GM23338 (cell line): ENCODE results near the gene GPC6. TPM values are rescaled to one million over a fixed set of nuclear protein-coding genes. Genes with fewer than 3 reads are reported as not detected.
A peak's percentile ranks its signal among the peaks of the same experiment; 100 is the strongest.

Experiments used
- ATAC-seq: fragments of 200-7000 bp; cut with Tn5 transposase; 3 replicates; pipeline ENCODE4 v1.9.1; 2020
- DNase-seq: peaks from one replicate; pipeline ENCODE4 v3.0.0-alpha.2; 2015; ENCODE audit warnings: low spot score
- H2AFZ ChIP-seq: fragments of 200-600 bp; sonication (generic); 2 replicates; pipeline ENCODE4 v1.8.0; 2016; ENCODE audit warnings: antibody characterized with exemption, mild to moderate bottlenecking, moderate library complexity
- H3F3A ChIP-seq: fragments of 200-600 bp; sonication (generic); replicated peaks from 2 replicates; pipeline ENCODE4 v1.8.0; 2017; ENCODE audit warnings: antibody characterized with exemption, mixed run types, low read depth
- H3K27ac ChIP-seq: fragments of 200-600 bp; sonication (generic); 2 replicates; pipeline ENCODE4 v1.6.1; 2016; ENCODE audit warnings: low read depth
- H3K27me3 ChIP-seq: fragments of 200-600 bp; sonication (generic); 2 replicates; pipeline ENCODE4 v1.8.0; 2016; ENCODE audit warnings: mild to moderate bottlenecking, mixed run types, moderate library complexity; ENCODE audit not compliant: insufficient read depth
- H3K36me3 ChIP-seq: fragments of 200-600 bp; sonication (generic); 2 replicates; pipeline ENCODE4 v1.8.0; 2016; ENCODE audit warnings: mild to moderate bottlenecking; ENCODE audit not compliant: insufficient read depth
- H3K4me1 ChIP-seq: fragments of 200-600 bp; sonication (generic); 2 replicates; pipeline ENCODE4 v1.8.0; 2016; ENCODE audit warnings: mild to moderate bottlenecking, moderate library complexity; ENCODE audit not compliant: insufficient read depth
- H3K4me2 ChIP-seq: fragments of 200-600 bp; sonication (generic); 2 replicates; pipeline ENCODE4 v1.7.1; 2017; ENCODE audit warnings: mixed run types
- H3K4me3 ChIP-seq: fragments of 200-600 bp; sonication (generic); 2 replicates; pipeline ENCODE4 v1.6.1; 2016; ENCODE audit warnings: mixed run types
- H3K79me2 ChIP-seq: fragments of 200-600 bp; sonication (generic); replicated peaks from 2 replicates; pipeline ENCODE4 v1.8.0; 2017; ENCODE audit warnings: mild to moderate bottlenecking; ENCODE audit not compliant: insufficient read depth
- H3K9me2 ChIP-seq: fragments of 200-600 bp; sonication (generic); 2 replicates; pipeline ENCODE4 v1.8.0; 2017; ENCODE audit not compliant: insufficient read depth
- H4K20me1 ChIP-seq: fragments of 200-600 bp; sonication (generic); replicated peaks from 2 replicates; pipeline ENCODE4 v1.8.0; 2017; ENCODE audit warnings: mild to moderate bottlenecking; ENCODE audit not compliant: insufficient read depth
- H3K27ac Mint-ChIP-seq: 2 replicates; pipeline ENCODE4 v1.8.0; 2020; ENCODE audit warnings: inconsistent platforms, mild to moderate bottlenecking, moderate library complexity, mixed read lengths
- H3K27me3 Mint-ChIP-seq: 3 replicates; pipeline ENCODE4 v1.8.0; 2022; ENCODE audit warnings: low read depth, mild to moderate bottlenecking, moderate library complexity, mixed read lengths, inconsistent platforms; ENCODE audit not compliant: insufficient read depth, poor library complexity
- H3K36me3 Mint-ChIP-seq: 3 replicates; pipeline ENCODE4 v1.8.0; 2021; ENCODE audit warnings: low read depth, mild to moderate bottlenecking, inconsistent platforms, moderate library complexity, mixed read lengths
- H3K4me1 Mint-ChIP-seq: 3 replicates; pipeline ENCODE4 v1.8.0; 2020; ENCODE audit warnings: mild to moderate bottlenecking, inconsistent platforms, mixed read lengths
- H3K4me3 Mint-ChIP-seq: 3 replicates; pipeline ENCODE4 v1.8.0; 2021; ENCODE audit warnings: moderate library complexity, mild to moderate bottlenecking, inconsistent platforms, mixed read lengths
- H3K9me3 Mint-ChIP-seq: 3 replicates; pipeline ENCODE4 v1.8.0; 2020; ENCODE audit warnings: moderate library complexity, mild to moderate bottlenecking, inconsistent platforms, mixed read lengths
- CREB1 ChIP-seq: fragments of 250-450 bp; sonication (Bioruptor Pico); IDR thresholded peaks from 2 replicates; pipeline ENCODE4 v1.5.0; 2020; ENCODE audit warnings: low read depth, mild to moderate bottlenecking, moderate library complexity
- CTCF ChIP-seq, 2 experiments: fragments of 200-600 bp in 1 of 2; sonication (generic) in 1 of 2; conservative IDR thresholded peaks; 2 replicates each; pipeline versions ENCODE4 v1.5.1 to v1.6.1; 2016 to 2017; ENCODE audit warnings: antibody characterized with exemption in 2 of 2, low read depth in 2 of 2, mild to moderate bottlenecking in 2 of 2, moderate library complexity in 1 of 2
- ETS1 ChIP-seq: IDR thresholded peaks from 2 replicates; pipeline ENCODE4 v1.6.1; 2016; ENCODE audit warnings: antibody characterized with exemption
- EZH2 ChIP-seq: fragments of 200-600 bp; sonication (generic); IDR thresholded peaks from one replicate; pipeline ENCODE4 v1.8.0; 2017; ENCODE audit warnings: antibody characterized with exemption, mild to moderate bottlenecking, low read depth; ENCODE audit not compliant: unreplicated experiment
- EZH2phosphoT487 ChIP-seq: fragments of 200-600 bp; sonication (generic); IDR thresholded peaks from one replicate; pipeline ENCODE4 v1.8.1; 2018; ENCODE audit warnings: antibody characterized with exemption; ENCODE audit not compliant: unreplicated experiment
- JUNB ChIP-seq: IDR thresholded peaks from one replicate; pipeline ENCODE4 v1.6.1; 2016; ENCODE audit warnings: antibody characterized with exemption; ENCODE audit not compliant: unreplicated experiment
- NANOG ChIP-seq: IDR thresholded peaks from 2 replicates; pipeline ENCODE4 v1.6.1; 2016; ENCODE audit warnings: antibody characterized with exemption, borderline replicate concordance
- POLR2AphosphoS5 ChIP-seq: IDR thresholded peaks from 2 replicates; pipeline ENCODE4 v1.6.1; 2016; ENCODE audit warnings: antibody characterized with exemption, low read depth
- STAT1 ChIP-seq: IDR thresholded peaks from one replicate; pipeline ENCODE4 v1.6.1; 2016; ENCODE audit warnings: antibody characterized with exemption; ENCODE audit not compliant: unreplicated experiment
- ZNF114 ChIP-seq: fragments of 250-450 bp; sonication (Bioruptor Pico); IDR thresholded peaks from 2 replicates; pipeline ENCODE4 v1.5.0; 2020; ENCODE audit warnings: mild to moderate bottlenecking, moderate library complexity
- ZNF331 ChIP-seq: fragments of 250-450 bp; sonication (Bioruptor Pico); IDR thresholded peaks from 2 replicates; pipeline ENCODE4 v1.5.0; 2020; ENCODE audit warnings: low read depth, mild to moderate bottlenecking, moderate library complexity
- polyA plus RNA-seq: library from polyadenylated mRNA; unstranded; fragments of >200 nt; fragmentation: Nextera tagmentation; extraction: Ambion mirVana; gene quantifications from 2 replicates; pipeline ENCODE4 v1.2.1, GENCODE V29; 2016
- total RNA-seq: library from RNA; depleted of rRNA; stranded (reverse); fragments of >200 nt; shearing (Covaris generic); gene quantifications from 2 replicates; pipeline ENCODE4 v1.2.3, GENCODE V29; 2014
- TF ChIP-seq, protein P1 (sequence below): fragments of 250-450 bp; sonication (Bioruptor Pico); IDR thresholded peaks from 2 replicates; pipeline ENCODE4 v1.5.0; 2020; ENCODE audit warnings: mild to moderate bottlenecking, moderate library complexity

Gene GPC6
- total and polyA plus RNA-seq, 2 experiments from 2014 or later, result 6.4 to 28.6 TPM

- Mint-ChIP-seq H3K27ac (no peak overlapping the region; the same call in 1 of the 2 replicates), H3K4me1 (peaks cover 66% of the 10 kb centered on the region), H3K27me3 (peaks cover 8% of the 10 kb centered on the region), H3K4me3 (peak overlapping the region; percentile 92), H3K9me3 (0 out of 3 replicates have a peak, but pooled peaks cover 6% of the 10 kb centered on the region), H3K36me3 (peaks cover 5% of the 10 kb centered on the region; the same call in 2 of the 3 replicates)
- peak overlapping the region; percentile 62 for H3K4me3 ChIP-seq
- TF ChIP-seq STAT1, result no peak
- 0 out of 2 replicates have a peak, but pooled peaks cover 3% of the 10 kb centered on the region for H4K20me1 ChIP-seq
- H2AFZ ChIP-seq, result no peak overlapping the region
- no peak for ATAC-seq
- no peaks in the 10 kb centered on the region for H3K36me3 ChIP-seq
- H3K27me3 ChIP-seq, result peaks cover 13% of the 10 kb centered on the region
- H3K4me2 ChIP-seq, result peak overlapping the region; percentile 84
- no peak overlapping the region for H3K27ac ChIP-seq
- no peaks in the 10 kb centered on the region for H3F3A ChIP-seq
- peaks cover 27% of the 10 kb centered on the region for H3K79me2 ChIP-seq
- peaks cover 34% of the 10 kb centered on the region for H3K4me1 ChIP-seq
- H3K9me2 ChIP-seq, result no peaks in the 10 kb centered on the region
- DNase-seq, result no peak
Observed at GRCh38 chr13:93226065-93226622, 463 bp upstream of the GPC6 start.

GRCh38 chr13:93227280-93227877 lies 772 bp downstream of the GPC6 start:
- Histone ChIP-seq H3K9me2 (no peaks in the 10 kb centered on the region), H3K4me1 (peaks cover 43% of the 10 kb centered on the region), H3K36me3 (no peaks in the 10 kb centered on the region), H3K27ac (no peak overlapping the region), H3K79me2 (peaks cover 38% of the 10 kb centered on the region), H3K27me3 (peaks cover 13% of the 10 kb centered on the region), H3K4me2 (peak overlapping the region; percentile 84), H4K20me1 (0 out of 2 replicates have a peak, but pooled peaks cover 3% of the 10 kb centered on the region), H3F3A (no peaks in the 10 kb centered on the region), H3K4me3 (peak overlapping the region; percentile 62), H2AFZ (no peak overlapping the region; the same call in 1 of the 2 replicates)
- DNase-seq, result peak; percentile 66
- Mint-ChIP-seq H3K27me3 (peaks cover 8% of the 10 kb centered on the region), H3K4me1 (peaks cover 69% of the 10 kb centered on the region), H3K9me3 (0 out of 3 replicates have a peak, but pooled peaks cover 6% of the 10 kb centered on the region), H3K36me3 (peaks cover 5% of the 10 kb centered on the region; the same call in 2 of the 3 replicates), H3K4me3 (peak overlapping the region; percentile 92), H3K27ac (peak overlapping the region; percentile 66; the same call in 1 of the 2 replicates)
- no peak for TF ChIP-seq EZH2phosphoT487
- no peak for TF ChIP-seq STAT1
- TF ChIP-seq ZNF114, result no peak
- TF ChIP-seq ZNF331 (CRISPR knock-in tag), result no peak
- TF ChIP-seq CTCF (conservative IDR thresholded peaks at IDR 0.05; ENCODE audit: low read depth in 2 of 2), result no peak
- no peak for TF ChIP-seq ETS1
- TF ChIP-seq, protein P1, sequence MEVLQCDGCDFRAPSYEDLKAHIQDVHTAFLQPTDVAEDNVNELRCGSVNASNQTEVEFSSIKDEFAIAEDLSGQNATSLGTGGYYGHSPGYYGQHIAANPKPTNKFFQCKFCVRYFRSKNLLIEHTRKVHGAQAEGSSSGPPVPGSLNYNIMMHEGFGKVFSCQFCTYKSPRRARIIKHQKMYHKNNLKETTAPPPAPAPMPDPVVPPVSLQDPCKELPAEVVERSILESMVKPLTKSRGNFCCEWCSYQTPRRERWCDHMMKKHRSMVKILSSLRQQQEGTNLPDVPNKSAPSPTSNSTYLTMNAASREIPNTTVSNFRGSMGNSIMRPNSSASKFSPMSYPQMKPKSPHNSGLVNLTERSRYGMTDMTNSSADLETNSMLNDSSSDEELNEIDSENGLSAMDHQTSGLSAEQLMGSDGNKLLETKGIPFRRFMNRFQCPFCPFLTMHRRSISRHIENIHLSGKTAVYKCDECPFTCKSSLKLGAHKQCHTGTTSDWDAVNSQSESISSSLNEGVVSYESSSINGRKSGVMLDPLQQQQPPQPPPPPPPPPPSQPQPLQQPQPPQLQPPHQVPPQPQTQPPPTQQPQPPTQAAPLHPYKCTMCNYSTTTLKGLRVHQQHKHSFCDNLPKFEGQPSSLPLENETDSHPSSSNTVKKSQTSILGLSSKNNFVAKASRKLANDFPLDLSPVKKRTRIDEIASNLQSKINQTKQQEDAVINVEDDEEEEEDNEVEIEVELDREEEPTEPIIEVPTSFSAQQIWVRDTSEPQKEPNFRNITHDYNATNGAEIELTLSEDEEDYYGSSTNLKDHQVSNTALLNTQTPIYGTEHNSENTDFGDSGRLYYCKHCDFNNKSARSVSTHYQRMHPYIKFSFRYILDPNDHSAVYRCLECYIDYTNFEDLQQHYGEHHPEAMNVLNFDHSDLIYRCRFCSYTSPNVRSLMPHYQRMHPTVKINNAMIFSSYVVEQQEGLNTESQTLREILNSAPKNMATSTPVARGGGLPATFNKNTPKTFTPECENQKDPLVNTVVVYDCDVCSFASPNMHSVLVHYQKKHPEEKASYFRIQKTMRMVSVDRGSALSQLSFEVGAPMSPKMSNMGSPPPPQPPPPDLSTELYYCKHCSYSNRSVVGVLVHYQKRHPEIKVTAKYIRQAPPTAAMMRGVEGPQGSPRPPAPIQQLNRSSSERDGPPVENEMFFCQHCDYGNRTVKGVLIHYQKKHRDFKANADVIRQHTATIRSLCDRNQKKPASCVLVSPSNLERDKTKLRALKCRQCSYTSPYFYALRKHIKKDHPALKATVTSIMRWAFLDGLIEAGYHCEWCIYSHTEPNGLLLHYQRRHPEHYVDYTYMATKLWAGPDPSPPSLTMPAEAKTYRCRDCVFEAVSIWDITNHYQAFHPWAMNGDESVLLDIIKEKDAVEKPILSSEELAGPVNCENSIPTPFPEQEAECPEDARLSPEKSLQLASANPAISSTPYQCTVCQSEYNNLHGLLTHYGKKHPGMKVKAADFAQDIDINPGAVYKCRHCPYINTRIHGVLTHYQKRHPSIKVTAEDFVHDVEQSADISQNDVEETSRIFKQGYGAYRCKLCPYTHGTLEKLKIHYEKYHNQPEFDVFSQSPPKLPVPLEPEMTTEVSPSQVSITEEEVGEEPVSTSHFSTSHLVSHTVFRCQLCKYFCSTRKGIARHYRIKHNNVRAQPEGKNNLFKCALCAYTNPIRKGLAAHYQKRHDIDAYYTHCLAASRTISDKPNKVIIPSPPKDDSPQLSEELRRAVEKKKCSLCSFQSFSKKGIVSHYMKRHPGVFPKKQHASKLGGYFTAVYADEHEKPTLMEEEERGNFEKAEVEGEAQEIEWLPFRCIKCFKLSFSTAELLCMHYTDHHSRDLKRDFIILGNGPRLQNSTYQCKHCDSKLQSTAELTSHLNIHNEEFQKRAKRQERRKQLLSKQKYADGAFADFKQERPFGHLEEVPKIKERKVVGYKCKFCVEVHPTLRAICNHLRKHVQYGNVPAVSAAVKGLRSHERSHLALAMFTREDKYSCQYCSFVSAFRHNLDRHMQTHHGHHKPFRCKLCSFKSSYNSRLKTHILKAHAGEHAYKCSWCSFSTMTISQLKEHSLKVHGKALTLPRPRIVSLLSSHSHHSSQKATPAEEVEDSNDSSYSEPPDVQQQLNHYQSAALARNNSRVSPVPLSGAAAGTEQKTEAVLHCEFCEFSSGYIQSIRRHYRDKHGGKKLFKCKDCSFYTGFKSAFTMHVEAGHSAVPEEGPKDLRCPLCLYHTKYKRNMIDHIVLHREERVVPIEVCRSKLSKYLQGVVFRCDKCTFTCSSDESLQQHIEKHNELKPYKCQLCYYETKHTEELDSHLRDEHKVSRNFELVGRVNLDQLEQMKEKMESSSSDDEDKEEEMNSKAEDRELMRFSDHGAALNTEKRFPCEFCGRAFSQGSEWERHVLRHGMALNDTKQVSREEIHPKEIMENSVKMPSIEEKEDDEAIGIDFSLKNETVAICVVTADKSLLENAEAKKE (CRISPR knock-in tag), result no peak
- TF ChIP-seq JUNB, result no peak
- no peak for TF ChIP-seq EZH2
- TF ChIP-seq CREB1 (CRISPR knock-in tag), result no peak
- no peak for TF ChIP-seq POLR2AphosphoS5
- no peak for TF ChIP-seq NANOG
- peak; percentile 51 for ATAC-seq
